Coronary artery (tissue), 2 donors: ENCODE measurements around the gene PAX3.

Experiments used
- DNase-seq: peaks from one replicate; pipeline ENCODE4 v3.0.0-alpha.2; 2017; ENCODE audit warnings: low spot score
- H3K27ac ChIP-seq, 2 donors: fragments of 200-600 bp; sonication (generic); one replicate each; pipeline ENCODE4 v1.5.1; 2016 to 2019
- H3K4me3 ChIP-seq: fragments of 200-600 bp; sonication (generic); 2 replicates; pipeline ENCODE4 v1.5.1; 2016; ENCODE audit warnings: mild to moderate bottlenecking, moderate library complexity
- TF ChIP-seq, protein P1 (sequence below): fragments of 200-600 bp; sonication (generic); IDR thresholded peaks from one replicate; pipeline ENCODE4 v1.5.1; 2019; ENCODE audit warnings: antibody characterized with exemption

PAX3 gene

DNA sequence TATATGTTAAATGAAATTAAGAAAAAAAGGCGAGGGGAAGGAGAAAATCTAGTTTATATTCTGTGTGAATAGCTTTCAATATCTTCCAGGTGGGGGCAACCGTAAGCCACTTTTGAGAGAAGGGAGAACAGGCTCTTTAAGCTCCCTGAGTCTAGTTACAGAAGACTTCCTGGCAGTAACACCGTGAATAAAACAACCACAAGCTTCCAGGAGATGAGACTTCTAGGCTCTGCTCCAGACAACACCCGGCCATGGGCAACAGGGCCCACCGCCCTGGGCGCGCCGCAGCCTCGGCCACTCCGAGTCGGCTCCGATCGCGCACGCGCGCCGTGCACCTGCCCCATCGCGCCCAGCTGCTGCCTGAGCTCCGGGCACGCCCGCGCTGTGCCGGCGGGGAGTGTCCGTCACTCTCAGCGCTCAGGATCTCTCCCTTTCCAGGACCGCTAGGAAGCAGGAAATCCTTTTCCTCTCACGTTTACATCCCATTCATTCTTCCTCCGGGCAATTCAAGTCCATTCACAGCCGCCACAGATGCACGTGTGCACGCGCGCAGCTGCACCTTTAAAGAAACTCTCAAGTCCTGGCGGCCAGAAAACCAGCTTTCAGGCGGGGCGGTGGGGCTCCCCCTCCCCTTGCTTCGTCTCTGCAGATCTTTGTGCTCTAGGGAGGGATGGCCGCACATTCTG, 19.4 kb upstream of the PAX3 start:
- TF ChIP-seq, protein P1, sequence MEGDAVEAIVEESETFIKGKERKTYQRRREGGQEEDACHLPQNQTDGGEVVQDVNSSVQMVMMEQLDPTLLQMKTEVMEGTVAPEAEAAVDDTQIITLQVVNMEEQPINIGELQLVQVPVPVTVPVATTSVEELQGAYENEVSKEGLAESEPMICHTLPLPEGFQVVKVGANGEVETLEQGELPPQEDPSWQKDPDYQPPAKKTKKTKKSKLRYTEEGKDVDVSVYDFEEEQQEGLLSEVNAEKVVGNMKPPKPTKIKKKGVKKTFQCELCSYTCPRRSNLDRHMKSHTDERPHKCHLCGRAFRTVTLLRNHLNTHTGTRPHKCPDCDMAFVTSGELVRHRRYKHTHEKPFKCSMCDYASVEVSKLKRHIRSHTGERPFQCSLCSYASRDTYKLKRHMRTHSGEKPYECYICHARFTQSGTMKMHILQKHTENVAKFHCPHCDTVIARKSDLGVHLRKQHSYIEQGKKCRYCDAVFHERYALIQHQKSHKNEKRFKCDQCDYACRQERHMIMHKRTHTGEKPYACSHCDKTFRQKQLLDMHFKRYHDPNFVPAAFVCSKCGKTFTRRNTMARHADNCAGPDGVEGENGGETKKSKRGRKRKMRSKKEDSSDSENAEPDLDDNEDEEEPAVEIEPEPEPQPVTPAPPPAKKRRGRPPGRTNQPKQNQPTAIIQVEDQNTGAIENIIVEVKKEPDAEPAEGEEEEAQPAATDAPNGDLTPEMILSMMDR, result no peak
- DNase-seq, result no peak
- Histone ChIP-seq H3K27ac (no peak overlapping the region), H3K4me3 (peak overlapping the region; percentile 73)

DNA sequence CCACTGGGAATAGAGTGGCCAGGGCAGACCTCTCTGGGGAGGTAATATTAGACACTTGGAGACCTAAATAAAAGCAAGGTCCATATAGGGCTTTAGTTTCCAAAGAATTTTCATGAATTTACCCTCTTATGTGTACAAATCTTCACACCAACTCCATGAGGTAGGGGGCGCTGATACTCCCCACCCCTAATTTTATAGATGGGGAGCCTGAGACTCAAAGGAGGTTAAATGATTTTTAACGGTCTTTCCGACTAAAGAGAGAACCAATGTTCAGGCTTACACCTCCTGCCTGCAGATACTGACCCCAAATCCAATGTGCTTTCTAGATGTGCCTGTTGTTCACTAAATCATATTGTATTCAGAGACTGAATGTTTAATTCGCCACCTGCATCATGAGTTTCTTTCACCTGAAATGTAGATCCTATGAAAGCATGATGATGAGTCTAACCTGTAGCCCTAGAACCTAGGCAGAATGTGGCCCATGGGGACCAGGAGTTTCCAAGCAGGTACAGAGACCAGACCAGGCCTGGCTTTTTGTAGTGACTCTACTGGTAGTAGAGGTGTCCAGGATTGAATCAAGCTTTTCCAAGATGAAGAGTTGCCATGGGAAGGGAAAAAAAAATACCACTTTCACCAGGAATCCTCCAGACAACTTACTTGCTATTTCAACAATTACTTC, 16.8 kb upstream of the PAX3 start:
- DNase-seq, result no peak
- H3K4me3 ChIP-seq, result no peak overlapping the region
- no peak overlapping the region for H3K27ac ChIP-seq
- TF ChIP-seq, protein P1, result no peak

DNA sequence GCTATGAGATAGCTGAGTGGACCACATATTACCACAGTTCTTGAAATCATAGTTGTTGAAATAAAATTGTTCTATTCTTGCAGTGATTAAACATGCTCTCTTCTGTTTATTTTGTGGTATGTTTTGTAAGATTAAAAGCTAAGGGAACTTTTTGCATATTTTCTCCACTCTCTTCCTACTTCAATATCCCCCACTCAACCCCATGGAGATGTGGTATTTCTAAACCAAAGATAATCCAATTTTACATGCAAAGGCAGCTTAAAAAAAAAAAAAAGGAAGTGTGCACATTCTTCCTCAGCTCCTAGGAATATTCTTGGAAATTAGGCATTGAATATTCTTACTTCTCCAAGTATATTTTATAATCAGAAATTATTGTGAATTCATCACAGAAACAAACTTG, 15.0 kb upstream of the PAX3 start:
- no peak for DNase-seq
- Histone ChIP-seq H3K4me3 (no peak overlapping the region), H3K27ac (no peak overlapping the region)
- TF ChIP-seq, protein P1, result no peak

DNA sequence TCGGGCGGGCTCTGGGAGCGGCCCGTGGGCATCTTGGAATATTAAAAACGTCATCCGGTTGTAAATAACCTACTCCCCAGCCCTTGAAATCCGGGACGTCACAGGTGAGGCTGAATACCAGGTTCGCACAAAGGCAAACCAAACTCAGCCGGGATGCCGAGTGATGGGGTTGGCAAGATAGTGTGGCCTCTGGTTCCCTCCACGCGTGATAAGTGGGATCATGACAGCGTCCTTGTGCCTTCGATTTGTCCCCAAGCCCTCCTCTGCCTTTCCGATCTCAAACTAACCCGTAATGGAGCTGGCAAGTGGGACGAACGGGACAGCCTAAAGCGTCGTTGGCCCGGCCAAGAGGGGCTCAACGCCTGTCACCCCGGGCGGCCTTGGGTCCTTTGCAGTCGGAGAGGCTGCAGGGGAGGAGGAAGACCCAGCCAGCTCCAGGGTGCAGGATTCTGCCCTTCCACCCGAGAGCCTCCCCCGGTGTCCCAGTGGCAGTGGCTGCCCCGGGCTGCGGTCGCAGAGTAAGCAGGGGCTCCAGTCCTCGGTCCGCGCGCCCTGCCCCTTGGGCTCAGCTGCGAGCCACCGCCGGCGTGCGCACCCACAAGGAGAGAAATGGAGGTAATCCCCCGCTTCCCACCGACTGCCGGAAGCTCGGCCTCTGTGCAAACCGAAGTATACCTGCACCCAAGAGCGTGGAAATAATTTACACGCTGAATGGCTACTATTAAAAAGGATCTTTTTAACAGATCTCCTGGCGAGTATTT, 13.4 kb upstream of the PAX3 start:
- Histone ChIP-seq H3K4me3 (no peak overlapping the region), H3K27ac (no peak overlapping the region)
- no peak for DNase-seq
- TF ChIP-seq, protein P1, result no peak

DNA sequence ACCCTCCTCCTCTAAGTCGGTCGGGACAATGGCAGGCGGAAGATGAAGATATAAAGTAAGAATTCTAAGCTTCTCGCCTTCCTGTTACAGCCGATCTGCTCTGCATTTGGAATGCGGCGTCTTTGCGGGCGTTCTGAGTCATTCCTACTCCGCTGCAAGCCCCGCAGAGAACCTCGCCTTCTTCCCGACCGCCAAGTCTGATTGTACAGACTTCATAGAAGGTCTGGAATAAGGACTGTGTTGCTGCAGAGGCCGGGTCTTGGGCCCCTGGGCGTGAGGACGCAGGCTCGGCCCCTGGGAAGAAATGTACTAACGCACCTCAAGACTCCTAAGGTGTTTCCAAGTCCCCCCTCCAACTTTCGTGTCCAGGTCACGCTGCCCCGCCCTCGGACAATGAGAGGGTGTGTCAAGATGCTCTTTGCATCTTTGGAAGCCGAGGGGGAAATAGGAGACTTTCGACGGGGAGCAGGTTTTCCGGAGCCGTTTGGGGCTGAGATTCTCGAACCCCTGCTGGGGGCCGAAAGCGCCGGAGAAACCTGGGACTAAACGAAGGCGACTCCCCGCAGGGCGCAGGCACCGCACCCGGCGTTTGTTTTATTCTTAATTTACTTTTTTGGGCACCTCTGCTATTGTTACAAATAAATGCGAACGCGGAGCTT, 12.7 kb upstream of the PAX3 start:
- Histone ChIP-seq H3K27ac (no peak overlapping the region), H3K4me3 (no peak overlapping the region)
- TF ChIP-seq, protein P1, result no peak
- no peak for DNase-seq

DNA sequence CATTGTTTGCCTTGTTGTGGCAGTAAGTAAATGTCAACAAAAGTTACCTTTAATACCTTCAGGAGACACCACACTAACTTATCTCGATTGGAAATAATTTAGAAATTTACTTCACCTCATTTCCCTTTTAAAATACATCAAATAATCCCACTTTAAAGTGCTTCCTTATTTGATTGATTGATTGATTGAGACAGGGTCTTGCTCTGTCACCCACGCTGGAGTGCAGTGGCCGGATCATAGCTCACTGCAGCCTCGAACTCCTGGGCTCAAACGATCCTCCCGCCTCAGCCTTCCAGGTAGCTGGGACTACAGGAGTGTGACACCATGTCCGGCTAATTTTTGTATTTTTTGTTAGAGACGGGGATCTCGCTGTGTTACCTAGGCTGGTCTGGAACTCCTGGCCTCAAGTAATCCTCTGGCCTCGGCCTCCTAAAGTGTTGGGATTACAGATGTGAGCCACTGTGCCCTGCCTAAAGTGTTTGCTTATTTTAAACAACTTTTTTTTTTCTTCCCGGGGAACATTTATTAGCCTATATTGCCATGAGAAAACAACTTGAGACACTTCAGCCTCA, 12.0 kb upstream of the PAX3 start:
- TF ChIP-seq, protein P1, result no peak
- DNase-seq, result no peak
- Histone ChIP-seq H3K27ac (no peak overlapping the region), H3K4me3 (no peak overlapping the region)
